Coronary artery (tissue), 2 donors: ENCODE results near the gene HMGB2.

ENCODE experiments used
- DNase-seq: peaks from one replicate; pipeline ENCODE4 v3.0.0-alpha.2; 2017; ENCODE audit warnings: low spot score
- H3K27ac ChIP-seq, 2 donors: fragments of 200-600 bp; sonication (generic); one replicate each; pipeline ENCODE4 v1.5.1; 2016 to 2019
- H3K4me3 ChIP-seq: fragments of 200-600 bp; sonication (generic); 2 replicates; pipeline ENCODE4 v1.5.1; 2016; ENCODE audit warnings: mild to moderate bottlenecking, moderate library complexity
- CTCF ChIP-seq: fragments of 200-600 bp; sonication (generic); IDR thresholded peaks from one replicate; pipeline ENCODE4 v1.5.1; 2019; ENCODE audit warnings: antibody characterized with exemption

HMGB2 gene

GRCh38 chr4:173282256-173282562 lies 51.9 kb downstream of the HMGB2 start:
- H3K27ac ChIP-seq, result no peak overlapping the region
- DNase-seq, result no peak
- no peak overlapping the region for H3K4me3 ChIP-seq
- TF ChIP-seq CTCF, result no peak

GRCh38 chr4:173281406-173282255 lies 52.5 kb downstream of the HMGB2 start:
- Histone ChIP-seq H3K4me3 (no peak overlapping the region), H3K27ac (no peak overlapping the region)
- DNase-seq, result no peak
- TF ChIP-seq CTCF, result no peak
